SU-DHL-6 (cell line): ENCODE results near the gene RPTOR.

Experiments
- H2AFZ ChIP-seq: fragments of 200-600 bp; sonication (generic); 2 replicates; pipeline ENCODE4 v1.6.1; 2014; ENCODE audit warnings: low read depth, mild to moderate bottlenecking, moderate library complexity, mixed read lengths, antibody characterized with exemption, low read length; ENCODE audit not compliant: severe bottlenecking
- H3F3A ChIP-seq: fragments of 200-600 bp; shearing (Covaris generic); 2 replicates; pipeline ENCODE4 v1.6.0; 2016; ENCODE audit warnings: antibody characterized with exemption, mild to moderate bottlenecking; ENCODE audit not compliant: insufficient read depth
- H3K27ac ChIP-seq: fragments of 200-600 bp; sonication (generic); 2 replicates; pipeline ENCODE4 v1.5.1; 2016; ENCODE audit warnings: low read depth, mild to moderate bottlenecking, low read length, moderate library complexity, mixed read lengths
- H3K27me3 ChIP-seq: fragments of 200-600 bp; sonication (generic), shearing (Covaris generic); 2 replicates; pipeline ENCODE4 v1.6.0; 2014; ENCODE audit warnings: mild to moderate bottlenecking, low read length
- H3K36me3 ChIP-seq: fragments of 200-600 bp; sonication (generic); 2 replicates; pipeline ENCODE4 v1.6.1; 2014; ENCODE audit warnings: mild to moderate bottlenecking, low read length, mixed read lengths
- H3K4me2 ChIP-seq: fragments of 300-600, 200-600 bp; shearing (Covaris generic), sonication (generic); 2 replicates; pipeline ENCODE4 v1.6.0; 2014; ENCODE audit warnings: low read length, low read depth, mild to moderate bottlenecking; ENCODE audit not compliant: poor library complexity, severe bottlenecking
- H3K4me3 ChIP-seq: fragments of 200-600 bp; sonication (generic); 2 replicates; pipeline ENCODE4 v1.5.1; 2014; ENCODE audit warnings: antibody characterized with exemption, low read length, mild to moderate bottlenecking, mixed read lengths; ENCODE audit not compliant: insufficient read depth, poor library complexity, severe bottlenecking
- H3K79me2 ChIP-seq: fragments of 200-600 bp; sonication (generic); 2 replicates; pipeline ENCODE4 v1.6.1; 2014; ENCODE audit warnings: mild to moderate bottlenecking, low read length, moderate library complexity; ENCODE audit not compliant: insufficient read depth
- H3K9ac ChIP-seq: fragments of 200-600 bp; sonication (generic); 2 replicates; pipeline ENCODE4 v1.7.0; 2014; ENCODE audit warnings: mild to moderate bottlenecking, low read length
- H3K9me2 ChIP-seq: fragments of 200-600 bp; sonication (generic); replicated peaks from 2 replicates; pipeline ENCODE4 v1.6.1; 2014; ENCODE audit warnings: low read length; ENCODE audit not compliant: insufficient read depth
- H3K9me3 ChIP-seq: fragments of 200-600 bp; sonication (generic); 2 replicates; pipeline ENCODE4 v1.6.1; 2014; ENCODE audit warnings: low read length, mixed read lengths; ENCODE audit not compliant: insufficient read depth
- H4K20me1 ChIP-seq: fragments of 200-600 bp; sonication (generic); 2 replicates; pipeline ENCODE4 v1.6.1; 2014; ENCODE audit warnings: low read depth, mild to moderate bottlenecking, antibody characterized with exemption, low read length, moderate library complexity, mixed read lengths
- EZH2phosphoT487 ChIP-seq: fragments of 200-600 bp; sonication (generic), shearing (Covaris generic); conservative IDR thresholded peaks from 2 replicates; pipeline ENCODE4 v1.6.1; 2018; ENCODE audit warnings: mild to moderate bottlenecking, antibody characterized with exemption, low read length, moderate library complexity, mixed read lengths
- TF ChIP-seq, protein P1 (sequence below): fragments of 200-600 bp; sonication (generic); IDR thresholded peaks from one replicate; pipeline ENCODE4 v1.5.1; 2017; ENCODE audit warnings: antibody characterized with exemption, mild to moderate bottlenecking, low read length, moderate library complexity; ENCODE audit not compliant: insufficient read depth, poor library complexity, severe bottlenecking

The RPTOR gene, protein sequence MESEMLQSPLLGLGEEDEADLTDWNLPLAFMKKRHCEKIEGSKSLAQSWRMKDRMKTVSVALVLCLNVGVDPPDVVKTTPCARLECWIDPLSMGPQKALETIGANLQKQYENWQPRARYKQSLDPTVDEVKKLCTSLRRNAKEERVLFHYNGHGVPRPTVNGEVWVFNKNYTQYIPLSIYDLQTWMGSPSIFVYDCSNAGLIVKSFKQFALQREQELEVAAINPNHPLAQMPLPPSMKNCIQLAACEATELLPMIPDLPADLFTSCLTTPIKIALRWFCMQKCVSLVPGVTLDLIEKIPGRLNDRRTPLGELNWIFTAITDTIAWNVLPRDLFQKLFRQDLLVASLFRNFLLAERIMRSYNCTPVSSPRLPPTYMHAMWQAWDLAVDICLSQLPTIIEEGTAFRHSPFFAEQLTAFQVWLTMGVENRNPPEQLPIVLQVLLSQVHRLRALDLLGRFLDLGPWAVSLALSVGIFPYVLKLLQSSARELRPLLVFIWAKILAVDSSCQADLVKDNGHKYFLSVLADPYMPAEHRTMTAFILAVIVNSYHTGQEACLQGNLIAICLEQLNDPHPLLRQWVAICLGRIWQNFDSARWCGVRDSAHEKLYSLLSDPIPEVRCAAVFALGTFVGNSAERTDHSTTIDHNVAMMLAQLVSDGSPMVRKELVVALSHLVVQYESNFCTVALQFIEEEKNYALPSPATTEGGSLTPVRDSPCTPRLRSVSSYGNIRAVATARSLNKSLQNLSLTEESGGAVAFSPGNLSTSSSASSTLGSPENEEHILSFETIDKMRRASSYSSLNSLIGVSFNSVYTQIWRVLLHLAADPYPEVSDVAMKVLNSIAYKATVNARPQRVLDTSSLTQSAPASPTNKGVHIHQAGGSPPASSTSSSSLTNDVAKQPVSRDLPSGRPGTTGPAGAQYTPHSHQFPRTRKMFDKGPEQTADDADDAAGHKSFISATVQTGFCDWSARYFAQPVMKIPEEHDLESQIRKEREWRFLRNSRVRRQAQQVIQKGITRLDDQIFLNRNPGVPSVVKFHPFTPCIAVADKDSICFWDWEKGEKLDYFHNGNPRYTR (N-terminal part only)

DNA sequence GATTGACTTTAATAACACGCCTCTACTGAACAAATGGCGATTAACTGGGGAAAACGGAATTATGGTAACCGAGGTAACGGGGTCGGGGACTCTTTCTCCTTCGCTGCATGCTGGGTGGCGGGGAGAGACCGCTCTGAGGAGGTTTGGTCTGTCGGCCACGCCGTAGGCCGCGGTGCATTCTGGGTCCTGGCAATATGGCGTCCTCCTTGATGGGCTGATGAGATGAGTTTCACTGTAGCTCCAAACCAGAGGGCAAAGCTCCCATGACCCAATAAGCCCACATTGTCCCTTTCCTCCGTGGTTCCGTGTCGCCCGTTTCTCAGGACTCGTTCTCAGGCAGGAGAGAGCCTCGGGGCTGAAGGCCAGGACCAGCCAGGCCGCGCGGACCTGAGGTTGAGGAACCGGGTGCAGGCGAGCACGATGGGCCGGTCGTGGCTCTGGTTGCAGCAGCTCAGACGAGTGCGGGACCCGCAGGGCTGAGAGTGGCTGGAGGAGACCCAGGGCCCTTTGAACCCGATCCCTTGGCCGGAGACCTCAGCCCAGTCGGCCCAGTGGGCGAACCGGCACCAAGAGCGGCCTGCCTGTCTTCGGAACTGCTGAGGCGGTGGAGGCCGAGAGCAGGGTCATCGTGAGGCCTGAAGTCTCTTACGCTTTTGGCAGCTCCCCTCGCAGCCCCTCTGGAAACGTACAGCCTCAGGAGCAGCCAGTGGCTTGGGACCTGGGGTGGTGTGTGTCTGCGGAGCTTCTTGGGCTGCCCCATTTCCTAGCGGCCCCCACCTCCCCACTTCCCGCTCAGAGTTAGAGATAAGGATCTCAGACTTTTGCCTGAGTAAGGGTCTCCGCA lies at the start of gene RPTOR:
RPTOR (plus strand) TSS at position 184 of the 844 bp plus-strand sequence. CDS start 792 bp downstream, outside the sequence.
- Histone ChIP-seq H2AFZ (peak within 1 kb of the TSS; percentile 78), H3K27ac (peak within 1 kb of the TSS; percentile 23; the same call in 1 of the 2 replicates), H3F3A (0 out of 2 replicates have a peak, but pooled peaks cover 5% of the 10 kb centered on the region), H3K4me2 (peak within 1 kb of the TSS; percentile 95), H3K9me3 (no peaks in the 10 kb centered on the region), H3K4me3 (peak within 1 kb of the TSS; percentile 82), H4K20me1 (no peaks in the 10 kb centered on the region), H3K9me2 (no peaks in the 10 kb centered on the region), H3K79me2 (peaks cover 52% of the 10 kb centered on the region), H3K36me3 (no peaks in the 10 kb centered on the region), H3K27me3 (no peaks in the 10 kb centered on the region), H3K9ac (peak within 1 kb of the TSS; percentile 89)
- no peak for TF ChIP-seq EZH2phosphoT487
- TF ChIP-seq, protein P1, sequence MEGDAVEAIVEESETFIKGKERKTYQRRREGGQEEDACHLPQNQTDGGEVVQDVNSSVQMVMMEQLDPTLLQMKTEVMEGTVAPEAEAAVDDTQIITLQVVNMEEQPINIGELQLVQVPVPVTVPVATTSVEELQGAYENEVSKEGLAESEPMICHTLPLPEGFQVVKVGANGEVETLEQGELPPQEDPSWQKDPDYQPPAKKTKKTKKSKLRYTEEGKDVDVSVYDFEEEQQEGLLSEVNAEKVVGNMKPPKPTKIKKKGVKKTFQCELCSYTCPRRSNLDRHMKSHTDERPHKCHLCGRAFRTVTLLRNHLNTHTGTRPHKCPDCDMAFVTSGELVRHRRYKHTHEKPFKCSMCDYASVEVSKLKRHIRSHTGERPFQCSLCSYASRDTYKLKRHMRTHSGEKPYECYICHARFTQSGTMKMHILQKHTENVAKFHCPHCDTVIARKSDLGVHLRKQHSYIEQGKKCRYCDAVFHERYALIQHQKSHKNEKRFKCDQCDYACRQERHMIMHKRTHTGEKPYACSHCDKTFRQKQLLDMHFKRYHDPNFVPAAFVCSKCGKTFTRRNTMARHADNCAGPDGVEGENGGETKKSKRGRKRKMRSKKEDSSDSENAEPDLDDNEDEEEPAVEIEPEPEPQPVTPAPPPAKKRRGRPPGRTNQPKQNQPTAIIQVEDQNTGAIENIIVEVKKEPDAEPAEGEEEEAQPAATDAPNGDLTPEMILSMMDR, result no peak

GRCh38 chr17:80497726-80498241 lies 46.9 kb upstream of the RPTOR start:
- TF ChIP-seq, protein P1, result no peak
- no peak for TF ChIP-seq EZH2phosphoT487
- no peak overlapping the region for H3K9ac ChIP-seq
- no peak overlapping the region for H3K4me2 ChIP-seq
- H3K9me3 ChIP-seq, result no peaks in the 10 kb centered on the region
- H3K9me2 ChIP-seq, result no peaks in the 10 kb centered on the region
- H4K20me1 ChIP-seq, result no peaks in the 10 kb centered on the region
- H3K27me3 ChIP-seq, result no peaks in the 10 kb centered on the region
- no peaks in the 10 kb centered on the region for H3K36me3 ChIP-seq
- no peak overlapping the region for H3K27ac ChIP-seq
- no peaks in the 10 kb centered on the region for H3F3A ChIP-seq
- no peaks in the 10 kb centered on the region for H3K79me2 ChIP-seq
- no peak overlapping the region for H3K4me3 ChIP-seq
- no peak overlapping the region for H2AFZ ChIP-seq

GRCh38 chr17:80498242-80498919 lies 46.3 kb upstream of the RPTOR start:
- H3K27me3 ChIP-seq, result no peaks in the 10 kb centered on the region
- H3F3A ChIP-seq, result no peaks in the 10 kb centered on the region
- no peak overlapping the region for H2AFZ ChIP-seq
- H3K4me3 ChIP-seq, result no peak overlapping the region
- TF ChIP-seq EZH2phosphoT487, result 0 out of 2 replicates have a peak, but pooled peaks have one; percentile 32
- TF ChIP-seq, protein P1, result no peak
- H3K27ac ChIP-seq, result no peak overlapping the region
- no peaks in the 10 kb centered on the region for H4K20me1 ChIP-seq
- no peak overlapping the region for H3K4me2 ChIP-seq
- H3K36me3 ChIP-seq, result no peaks in the 10 kb centered on the region
- no peaks in the 10 kb centered on the region for H3K9me3 ChIP-seq
- no peaks in the 10 kb centered on the region for H3K9me2 ChIP-seq
- H3K9ac ChIP-seq, result no peak overlapping the region
- H3K79me2 ChIP-seq, result no peaks in the 10 kb centered on the region
